ENCODE results near the gene IRF9. TPM values are rescaled to one million over a fixed set of nuclear protein-coding genes. Genes with fewer than 3 reads are reported as not detected.

IRF9 gene
- total and polyA plus RNA-seq, 2 of the 13 experiments (the other 11 are each of a cell fraction or from before 2014, with no cell fraction given) = 14.9 to 49.7 TPM

DNA sequence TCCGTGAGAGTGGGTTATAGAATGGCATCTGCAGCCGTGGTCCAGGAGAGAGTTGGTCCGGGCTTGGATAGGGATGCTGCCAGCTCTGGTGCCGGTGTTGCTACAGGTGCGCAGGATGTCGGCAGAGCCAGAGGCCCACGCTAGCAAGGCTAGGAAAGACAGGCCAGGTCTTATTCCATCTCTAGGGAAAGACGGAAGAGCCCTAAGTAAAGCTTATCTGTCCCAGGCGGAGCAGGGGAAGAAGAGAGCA is 25.6 kb upstream of the IRF9 start (continued):
- TF ChIP-seq, protein P1, sequence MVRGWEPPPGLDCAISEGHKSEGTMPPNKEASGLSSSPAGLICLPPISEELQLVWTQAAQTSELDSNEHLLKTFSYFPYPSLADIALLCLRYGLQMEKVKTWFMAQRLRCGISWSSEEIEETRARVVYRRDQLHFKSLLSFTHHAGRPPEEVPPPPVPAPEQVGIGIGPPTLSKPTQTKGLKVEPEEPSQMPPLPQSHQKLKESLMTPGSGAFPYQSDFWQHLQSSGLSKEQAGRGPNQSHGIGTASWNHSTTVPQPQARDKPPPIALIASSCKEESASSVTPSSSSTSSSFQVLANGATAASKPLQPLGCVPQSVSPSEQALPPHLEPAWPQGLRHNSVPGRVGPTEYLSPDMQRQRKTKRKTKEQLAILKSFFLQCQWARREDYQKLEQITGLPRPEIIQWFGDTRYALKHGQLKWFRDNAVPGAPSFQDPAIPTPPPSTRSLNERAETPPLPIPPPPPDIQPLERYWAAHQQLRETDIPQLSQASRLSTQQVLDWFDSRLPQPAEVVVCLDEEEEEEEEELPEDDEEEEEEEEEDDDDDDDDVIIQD (CRISPR knock-in tag; IDR thresholded peaks at IDR 0.05; ENCODE audit: low read depth) = no peak
- TF ChIP-seq, protein P2, sequence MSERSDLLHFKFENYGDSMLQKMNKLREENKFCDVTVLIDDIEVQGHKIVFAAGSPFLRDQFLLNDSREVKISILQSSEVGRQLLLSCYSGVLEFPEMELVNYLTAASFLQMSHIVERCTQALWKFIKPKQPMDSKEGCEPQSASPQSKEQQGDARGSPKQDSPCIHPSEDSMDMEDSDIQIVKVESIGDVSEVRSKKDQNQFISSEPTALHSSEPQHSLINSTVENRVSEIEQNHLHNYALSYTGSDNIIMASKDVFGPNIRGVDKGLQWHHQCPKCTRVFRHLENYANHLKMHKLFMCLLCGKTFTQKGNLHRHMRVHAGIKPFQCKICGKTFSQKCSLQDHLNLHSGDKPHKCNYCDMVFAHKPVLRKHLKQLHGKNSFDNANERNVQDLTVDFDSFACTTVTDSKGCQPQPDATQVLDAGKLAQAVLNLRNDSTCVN (CRISPR knock-in tag; IDR thresholded peaks at IDR 0.05; ENCODE audit: borderline replicate concordance) = no peak
- TF ChIP-seq CENPT (CRISPR knock-in tag; IDR thresholded peaks at IDR 0.05; ENCODE audit: low read depth) (0 out of 2 replicates have a peak, but pooled peaks have one; percentile 24), NFATC3 (CRISPR knock-in tag; IDR thresholded peaks at IDR 0.05) (peak; percentile 75; the same call in 1 of the 2 replicates), XRCC5 (optimal IDR thresholded peaks at IDR 0.05; ENCODE audit: low read length) (peak; percentile 12), HOXA5 (CRISPR knock-in tag; IDR thresholded peaks at IDR 0.05) (peak; percentile 19; the same call in 1 of the 2 replicates), ZNF83 (CRISPR knock-in tag; IDR thresholded peaks at IDR 0.05; ENCODE audit: borderline replicate concordance) (peak; percentile 57; the same call in 1 of the 2 replicates), ZFP36L1 (CRISPR knock-in tag; IDR thresholded peaks at IDR 0.05) (no peak), KDM3A (CRISPR knock-in tag; IDR thresholded peaks at IDR 0.05; ENCODE audit: low read depth) (no peak), FIP1L1 (IDR thresholded peaks at IDR 0.05; ENCODE audit: borderline replicate concordance, insufficient read depth, low read depth, low read length) (0 out of 2 replicates have a peak, but pooled peaks have one; percentile 75), PHF5A (CRISPR knock-in tag; IDR thresholded peaks at IDR 0.05; ENCODE audit: low read depth, unreplicated experiment) (peak; percentile 19), DNMT1 (CRISPR knock-in tag; IDR thresholded peaks at IDR 0.05) (peak; percentile 72), SIX1 (CRISPR knock-in tag; IDR thresholded peaks at IDR 0.05; ENCODE audit: borderline replicate concordance) (0 out of 2 replicates have a peak, but pooled peaks have one; percentile 1), ZMAT3 (CRISPR knock-in tag; conservative IDR thresholded peaks at IDR 0.05) (peak; percentile 83; the same call in 1 of the 2 replicates), GTF3A (CRISPR knock-in tag; conservative IDR thresholded peaks at IDR 0.05) (no peak), ZNF510 (CRISPR knock-in tag; IDR thresholded peaks at IDR 0.05; ENCODE audit: low read depth) (0 out of 2 replicates have a peak, but pooled peaks have one; percentile 29)
- TF ChIP-seq, protein P3, sequence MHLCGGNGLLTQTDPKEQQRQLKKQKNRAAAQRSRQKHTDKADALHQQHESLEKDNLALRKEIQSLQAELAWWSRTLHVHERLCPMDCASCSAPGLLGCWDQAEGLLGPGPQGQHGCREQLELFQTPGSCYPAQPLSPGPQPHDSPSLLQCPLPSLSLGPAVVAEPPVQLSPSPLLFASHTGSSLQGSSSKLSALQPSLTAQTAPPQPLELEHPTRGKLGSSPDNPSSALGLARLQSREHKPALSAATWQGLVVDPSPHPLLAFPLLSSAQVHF (CRISPR knock-in tag; IDR thresholded peaks at IDR 0.05) = no peak
- TF ChIP-seq, protein P4, sequence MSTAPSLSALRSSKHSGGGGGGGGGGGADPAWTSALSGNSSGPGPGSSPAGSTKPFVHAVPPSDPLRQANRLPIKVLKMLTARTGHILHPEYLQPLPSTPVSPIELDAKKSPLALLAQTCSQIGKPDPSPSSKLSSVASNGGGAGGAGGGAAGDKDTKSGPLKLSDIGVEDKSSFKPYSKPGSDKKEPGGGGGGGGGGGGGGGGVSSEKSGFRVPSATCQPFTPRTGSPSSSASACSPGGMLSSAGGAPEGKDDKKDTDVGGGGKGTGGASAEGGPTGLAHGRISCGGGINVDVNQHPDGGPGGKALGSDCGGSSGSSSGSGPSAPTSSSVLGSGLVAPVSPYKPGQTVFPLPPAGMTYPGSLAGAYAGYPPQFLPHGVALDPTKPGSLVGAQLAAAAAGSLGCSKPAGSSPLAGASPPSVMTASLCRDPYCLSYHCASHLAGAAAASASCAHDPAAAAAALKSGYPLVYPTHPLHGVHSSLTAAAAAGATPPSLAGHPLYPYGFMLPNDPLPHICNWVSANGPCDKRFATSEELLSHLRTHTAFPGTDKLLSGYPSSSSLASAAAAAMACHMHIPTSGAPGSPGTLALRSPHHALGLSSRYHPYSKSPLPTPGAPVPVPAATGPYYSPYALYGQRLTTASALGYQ (CRISPR knock-in tag; IDR thresholded peaks at IDR 0.05) = no peak
- TF ChIP-seq, protein P5, sequence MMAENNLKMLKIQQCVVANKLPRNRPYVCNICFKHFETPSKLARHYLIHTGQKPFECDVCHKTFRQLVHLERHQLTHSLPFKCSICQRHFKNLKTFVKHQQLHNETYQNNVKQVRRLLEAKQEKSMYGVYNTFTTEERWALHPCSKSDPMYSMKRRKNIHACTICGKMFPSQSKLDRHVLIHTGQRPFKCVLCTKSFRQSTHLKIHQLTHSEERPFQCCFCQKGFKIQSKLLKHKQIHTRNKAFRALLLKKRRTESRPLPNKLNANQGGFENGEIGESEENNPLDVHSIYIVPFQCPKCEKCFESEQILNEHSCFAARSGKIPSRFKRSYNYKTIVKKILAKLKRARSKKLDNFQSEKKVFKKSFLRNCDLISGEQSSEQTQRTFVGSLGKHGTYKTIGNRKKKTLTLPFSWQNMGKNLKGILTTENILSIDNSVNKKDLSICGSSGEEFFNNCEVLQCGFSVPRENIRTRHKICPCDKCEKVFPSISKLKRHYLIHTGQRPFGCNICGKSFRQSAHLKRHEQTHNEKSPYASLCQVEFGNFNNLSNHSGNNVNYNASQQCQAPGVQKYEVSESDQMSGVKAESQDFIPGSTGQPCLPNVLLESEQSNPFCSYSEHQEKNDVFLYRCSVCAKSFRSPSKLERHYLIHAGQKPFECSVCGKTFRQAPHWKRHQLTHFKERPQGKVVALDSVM (CRISPR knock-in tag; IDR thresholded peaks at IDR 0.05) = no peak

Data from HepG2 (cell line).